NOMO-1 treated with DMSO at 0.1 percent for 48 hours (cell line): ENCODE measurements around the gene PADI2.

Experiments
- DNase-seq: peaks from one replicate; lab custom pipeline; 2025; ENCODE audit not compliant: unreplicated experiment; lab: John Stamatoyannopoulos, UW

Gene PADI2

DNA sequence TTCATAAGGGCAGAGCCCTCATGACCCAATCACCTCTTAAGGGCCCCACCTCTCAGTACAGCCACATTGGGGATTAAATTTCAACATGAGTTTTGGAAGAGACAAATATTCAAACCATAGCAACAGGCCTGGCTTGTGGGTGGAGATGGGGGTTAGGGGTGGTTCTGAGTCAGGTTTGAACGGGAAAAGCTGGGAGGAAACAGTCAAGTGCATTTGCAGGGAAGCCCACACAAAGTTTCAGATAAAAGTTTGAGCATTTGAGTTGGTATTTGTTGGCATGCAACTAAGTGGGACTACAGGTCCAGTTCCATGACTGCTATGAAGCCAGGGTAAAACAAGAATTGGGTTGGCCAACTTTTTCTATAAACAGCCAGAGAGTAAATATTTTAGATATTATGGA, 21.0 kb upstream of the PADI2 start:
- DNase-seq, result no peak

DNA sequence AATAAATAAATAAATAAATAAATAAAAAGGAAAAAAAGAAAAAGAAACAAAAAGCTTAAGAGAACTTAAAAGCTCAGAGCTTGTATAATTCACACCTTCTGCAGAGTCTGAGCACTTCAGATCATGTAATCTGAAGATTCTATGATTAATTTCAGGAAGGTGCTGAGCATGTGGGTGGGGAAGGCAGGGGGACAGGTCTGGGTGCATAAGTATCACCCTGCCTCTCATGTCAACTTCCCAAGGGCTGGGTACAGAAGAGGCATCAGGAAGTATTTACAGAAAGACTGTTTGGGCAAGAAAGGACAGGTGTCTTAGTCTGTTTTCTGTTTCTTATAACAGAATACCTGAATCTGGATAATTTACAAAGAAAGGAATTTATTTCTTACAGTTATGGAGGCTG, 20.4 kb upstream of the PADI2 start:
- no peak for DNase-seq

DNA sequence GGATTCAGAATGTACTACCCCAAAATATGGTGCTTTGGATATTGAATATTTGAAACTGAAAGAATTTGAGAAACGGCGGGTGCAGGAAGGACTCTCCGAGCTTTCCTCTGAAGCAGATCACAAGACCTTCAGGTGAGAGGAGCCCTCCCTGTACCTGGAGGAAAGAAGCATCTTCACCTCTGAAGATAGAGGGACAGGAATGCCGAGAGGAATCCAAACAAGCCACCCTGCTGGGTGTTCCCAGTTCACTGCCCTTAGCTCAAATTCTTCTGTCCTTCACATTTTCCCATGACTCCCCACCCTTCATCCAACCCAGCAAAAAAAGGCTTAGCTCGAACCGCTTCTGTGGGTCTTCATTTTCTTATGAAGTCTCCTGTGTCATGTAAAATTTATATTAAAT, 18.2 kb upstream of the PADI2 start:
- no peak for DNase-seq

DNA sequence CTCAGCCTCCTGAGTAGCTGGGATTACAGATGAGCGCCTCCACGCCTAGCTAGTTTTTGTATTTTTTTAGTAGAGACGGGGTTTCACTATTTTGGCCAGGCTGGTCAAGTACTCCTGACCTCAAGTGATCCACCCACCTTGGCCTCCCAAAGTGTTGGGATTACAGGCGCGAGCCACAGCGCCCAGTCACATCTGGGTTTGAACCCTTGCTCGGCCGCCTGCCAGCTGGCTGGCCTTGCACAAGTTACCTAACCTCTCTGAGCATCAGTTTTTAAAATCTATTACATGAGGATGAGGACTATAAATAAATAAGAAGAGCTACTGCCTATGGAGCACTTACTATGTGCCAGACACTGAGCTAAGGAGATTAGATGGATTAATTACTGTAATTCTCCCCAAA, 17.7 kb upstream of the PADI2 start:
- DNase-seq, result no peak

DNA sequence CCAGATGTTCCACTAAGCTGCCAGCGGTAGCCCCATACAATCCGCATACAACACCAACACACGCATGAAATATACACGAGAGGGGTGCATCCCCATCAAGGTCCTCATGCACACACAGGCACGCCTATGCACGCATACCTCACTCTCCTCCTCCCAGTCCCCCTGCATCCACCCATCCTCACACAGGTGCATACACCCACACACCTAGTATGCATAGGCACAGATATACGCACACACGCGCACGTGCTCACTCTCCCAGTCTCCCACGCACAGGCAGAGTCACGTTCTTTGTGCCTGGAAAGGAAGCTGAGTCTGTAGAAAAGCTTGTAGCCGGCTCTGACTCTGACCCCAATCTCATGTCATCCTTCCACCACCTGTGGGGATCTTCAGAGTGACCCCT, 16.9 kb upstream of the PADI2 start:
- DNase-seq, result no peak

DNA sequence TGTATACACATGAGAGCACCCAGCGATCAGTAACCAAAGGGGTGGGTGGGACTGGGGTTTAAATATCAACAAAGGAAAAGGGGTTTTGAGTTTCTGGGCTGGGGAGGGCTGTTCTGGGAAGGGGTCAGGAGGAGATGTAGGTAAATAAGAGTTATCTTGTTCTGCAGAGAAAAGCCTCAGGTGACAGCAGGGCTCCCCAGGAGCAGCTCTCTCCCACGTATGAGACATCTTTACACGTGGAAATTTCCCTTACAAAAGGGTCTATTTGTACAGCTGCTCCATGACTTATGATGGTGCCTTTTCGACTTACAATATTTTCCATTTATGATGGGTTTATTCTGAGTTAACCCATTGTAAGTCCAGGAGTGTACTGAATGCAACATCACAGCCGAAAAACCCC, 16.3 kb upstream of the PADI2 start:
- DNase-seq, result no peak

DNA sequence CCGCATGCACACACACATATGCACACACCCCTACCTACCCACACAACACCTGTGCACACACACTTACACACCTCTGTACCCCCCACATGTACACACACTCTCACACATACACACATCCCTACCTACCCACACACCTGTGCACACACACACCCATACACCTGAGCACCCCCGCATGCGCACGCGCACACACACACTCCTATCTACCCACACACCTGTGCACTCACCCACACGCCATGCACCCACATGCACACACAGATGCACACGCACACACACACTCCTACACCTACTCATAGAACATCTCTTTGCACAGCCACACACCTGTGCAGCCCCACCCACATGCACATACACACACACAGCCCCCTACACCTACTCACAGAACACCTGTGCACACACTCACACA, 15.5 kb upstream of the PADI2 start:
- no peak for DNase-seq

DNA sequence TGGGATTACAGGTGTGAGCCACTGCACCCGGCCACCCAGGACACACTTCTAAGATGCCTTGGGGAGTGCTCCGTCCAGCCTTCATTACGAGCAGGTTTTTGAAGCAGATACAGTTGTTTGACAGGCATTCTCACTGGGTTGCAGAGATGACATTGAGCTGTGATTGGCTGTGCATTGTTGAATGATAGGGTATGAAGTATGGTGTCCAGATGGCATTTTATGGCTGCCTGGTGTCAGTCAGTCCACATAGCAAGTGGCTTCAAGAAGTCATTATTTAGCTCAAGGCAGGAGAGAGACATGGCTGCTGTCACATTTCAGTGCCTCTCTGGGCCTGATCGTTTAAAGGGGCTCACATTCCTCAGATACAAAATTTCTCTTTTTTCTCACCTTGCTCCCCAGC, 14.8 kb upstream of the PADI2 start:
- DNase-seq, result no peak

DNA sequence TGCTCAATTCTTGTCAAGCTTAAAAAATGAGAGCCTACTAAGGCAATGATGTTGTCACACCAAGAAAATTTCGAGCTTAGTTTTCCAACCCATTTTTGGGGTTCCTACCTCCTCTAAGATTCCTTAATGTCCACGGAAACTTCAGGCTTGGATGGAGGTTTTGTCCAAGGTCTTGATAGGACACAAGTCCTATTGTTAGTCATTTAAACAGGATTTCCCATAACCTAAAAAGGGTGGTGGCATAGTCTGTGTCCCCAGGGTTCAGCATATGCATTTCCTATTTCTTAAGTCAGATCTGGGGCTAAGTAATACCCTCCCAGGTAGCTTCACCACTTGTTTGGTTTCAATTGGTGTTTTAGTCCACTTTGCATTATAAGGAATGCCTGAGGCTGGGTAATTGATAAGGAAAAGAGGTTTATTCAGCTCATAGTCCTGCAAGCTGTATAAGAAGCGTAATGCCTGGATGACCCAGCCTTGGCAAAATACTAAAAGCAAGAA, 10.9 kb upstream of the PADI2 start:
- no peak for DNase-seq

DNA sequence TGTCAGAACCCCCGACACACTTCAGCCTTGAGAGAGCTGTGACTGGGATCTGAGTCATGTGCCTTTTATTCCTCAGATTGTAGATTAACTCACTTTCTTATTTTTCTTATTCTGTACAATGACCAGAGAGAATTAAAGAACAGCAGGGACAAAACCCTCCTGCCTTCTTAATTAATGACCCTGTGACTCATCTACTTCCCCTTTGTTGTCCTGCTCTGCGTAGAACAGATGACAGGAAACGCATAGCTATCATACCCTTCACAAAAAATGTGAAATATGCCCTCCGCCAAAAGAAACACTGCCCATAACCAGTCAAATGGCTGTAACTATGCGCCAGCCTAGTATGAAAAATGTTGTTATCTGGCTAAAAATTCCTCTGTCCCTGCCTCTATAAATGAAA, 9.1 kb upstream of the PADI2 start:
- DNase-seq, result peak; percentile 96

DNA sequence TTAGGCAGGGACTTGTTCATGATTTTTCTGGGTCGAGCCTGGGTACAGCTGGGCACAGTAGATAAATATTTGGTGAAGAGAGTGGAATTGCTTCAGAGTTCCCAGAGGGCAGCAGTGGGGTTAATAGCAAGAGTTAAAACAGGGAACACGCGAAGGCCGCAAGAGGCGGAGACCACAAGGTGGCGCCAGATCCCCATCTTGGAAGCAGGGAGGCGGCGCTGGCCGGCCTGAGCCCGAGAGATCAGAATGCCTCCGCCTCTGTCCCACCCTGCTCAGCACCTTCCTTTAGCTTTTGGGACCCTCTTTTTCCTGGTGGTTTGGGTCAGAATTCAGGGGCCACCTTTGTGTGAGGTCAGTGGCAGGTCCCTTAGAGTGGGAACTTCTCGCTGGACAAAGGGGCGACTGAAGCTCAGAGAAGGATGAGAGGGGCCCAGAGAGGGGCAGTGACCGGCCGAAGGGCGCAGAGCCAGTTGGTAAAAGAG, 6.5 kb upstream of the PADI2 start:
- DNase-seq, result peak; percentile 77

DNA sequence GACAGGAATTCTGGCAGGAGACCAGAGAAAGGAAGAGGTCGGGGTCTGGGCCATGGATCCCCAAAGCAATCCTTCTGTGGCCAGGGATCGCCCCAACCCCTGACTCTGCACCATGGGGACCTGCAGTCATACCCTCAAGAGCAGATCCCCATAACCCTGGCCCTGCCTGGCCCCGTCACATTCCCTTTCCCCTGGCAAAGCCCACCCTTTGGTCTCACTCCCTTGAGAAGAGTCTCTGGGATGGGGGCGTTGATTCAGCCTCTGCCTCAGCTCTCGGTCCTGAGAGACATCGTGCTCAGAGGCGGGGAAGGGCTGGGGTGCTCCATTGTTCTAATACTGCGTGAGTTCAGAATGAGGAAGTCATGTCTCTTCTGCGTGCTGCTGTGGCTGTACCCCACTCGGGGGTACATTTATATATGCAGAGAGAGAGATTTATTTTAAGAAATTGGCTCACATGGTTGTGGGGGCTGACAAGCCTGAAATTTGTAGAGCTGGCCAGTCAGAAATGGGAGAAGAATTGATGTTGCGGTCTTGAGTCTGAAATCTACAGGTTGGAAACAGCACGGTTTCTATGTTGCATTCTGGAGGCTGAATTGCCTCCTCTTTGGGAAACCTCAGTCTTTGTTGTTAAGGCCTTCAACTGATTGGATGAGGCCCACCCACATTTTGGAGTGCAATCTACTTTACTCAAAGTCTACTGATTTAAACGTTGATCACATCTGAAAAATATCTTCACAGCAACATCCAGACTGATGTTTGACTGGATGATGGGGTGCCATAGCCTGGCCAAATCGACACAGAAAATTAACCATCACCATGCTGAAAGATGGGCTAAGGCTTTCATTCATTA, 4.2 kb upstream of the PADI2 start:
- DNase-seq, result no peak

DNA sequence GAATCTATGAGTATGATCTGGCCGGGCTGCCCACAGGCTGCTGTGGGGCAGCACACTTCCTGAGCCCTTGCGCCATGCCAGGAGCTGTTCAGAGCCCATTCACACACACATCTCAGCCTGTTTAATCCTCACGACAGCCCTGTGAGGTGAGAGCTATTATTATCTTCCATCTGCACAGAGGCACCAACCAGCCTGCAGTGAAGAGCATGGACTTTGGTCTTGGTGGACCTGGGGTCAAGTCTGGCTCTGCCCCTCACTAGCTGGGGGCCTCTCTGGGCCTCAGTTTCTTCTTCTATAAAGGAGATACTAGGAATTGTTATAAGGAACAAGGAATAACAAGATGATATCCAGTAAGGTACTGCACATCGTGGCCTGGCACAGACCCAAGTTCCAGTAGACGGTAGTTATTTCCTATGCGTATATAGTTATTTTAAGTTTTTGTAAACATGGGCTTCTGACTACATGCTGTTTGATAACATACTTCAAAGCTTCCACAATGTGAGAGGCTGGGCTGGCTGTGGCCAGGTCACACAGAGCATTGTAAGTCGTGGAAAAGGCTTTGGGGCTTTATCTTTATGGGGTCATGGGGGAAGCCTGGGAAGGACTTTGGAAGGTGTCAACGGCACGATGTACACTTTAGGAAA, 3.4 kb upstream of the PADI2 start:
- DNase-seq, result peak; percentile 36

DNA sequence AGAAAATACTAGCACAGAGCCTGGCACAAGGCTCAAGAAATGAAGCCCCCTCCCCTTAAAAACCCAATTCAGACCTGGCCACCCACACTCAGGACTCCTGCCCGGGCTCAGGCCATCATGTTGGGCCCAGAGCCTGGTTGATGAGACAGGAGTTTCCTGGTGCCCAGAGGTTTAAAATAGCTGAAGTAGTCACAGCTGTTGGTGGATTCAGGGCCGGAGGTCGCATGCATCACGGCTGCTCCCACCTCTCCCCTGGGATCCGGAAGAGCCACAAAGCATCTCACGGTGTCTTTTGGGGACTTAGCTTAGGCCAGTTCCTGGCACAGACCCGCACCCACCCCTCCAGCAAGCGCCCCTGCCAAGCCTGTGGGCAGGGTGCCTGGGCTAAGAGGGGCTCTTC, 2.6 kb upstream of the PADI2 start:
- DNase-seq, result no peak

DNA sequence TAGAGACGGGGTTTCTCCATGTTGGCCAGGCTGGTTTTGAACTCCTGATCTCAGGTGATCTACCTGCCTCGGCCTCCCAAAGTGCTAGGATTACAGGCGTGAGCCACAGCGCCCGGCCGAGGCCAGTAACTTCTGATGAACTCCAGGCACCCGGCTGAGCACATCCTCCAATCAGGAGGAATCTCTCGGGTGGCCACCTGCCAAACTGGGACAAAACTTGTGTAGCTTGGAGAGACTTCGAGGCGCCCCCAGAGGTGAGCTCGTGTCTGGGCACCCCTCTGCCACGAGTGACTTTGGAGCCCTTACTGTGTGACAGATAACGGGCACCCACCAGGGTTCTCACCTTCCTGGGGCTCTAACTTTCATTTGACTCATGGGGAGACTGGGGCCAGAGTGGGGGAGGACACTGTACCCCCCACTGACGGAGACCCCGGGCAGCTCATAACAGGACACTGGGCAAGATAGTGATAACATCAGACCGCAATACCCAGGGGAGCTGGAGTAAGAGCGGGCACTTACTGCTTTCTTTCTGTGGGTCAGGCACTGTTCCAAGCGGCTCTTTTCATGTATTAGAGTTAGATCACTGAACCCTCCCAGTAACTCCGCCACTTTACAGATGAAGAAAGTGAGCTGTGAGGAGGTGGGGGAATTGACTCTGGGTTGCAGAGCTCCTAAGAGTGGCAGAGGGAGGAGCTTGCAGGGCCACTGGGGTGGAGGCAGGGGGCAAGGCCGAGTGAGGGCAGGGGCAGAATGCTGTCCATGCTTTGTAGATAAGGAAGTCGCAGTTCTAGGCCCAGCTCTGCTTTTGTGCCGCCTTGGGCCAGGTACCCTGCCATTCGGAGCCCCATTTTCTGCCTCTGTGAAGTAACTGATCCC, 1.9 kb upstream of the PADI2 start:
- DNase-seq, result no peak

DNA sequence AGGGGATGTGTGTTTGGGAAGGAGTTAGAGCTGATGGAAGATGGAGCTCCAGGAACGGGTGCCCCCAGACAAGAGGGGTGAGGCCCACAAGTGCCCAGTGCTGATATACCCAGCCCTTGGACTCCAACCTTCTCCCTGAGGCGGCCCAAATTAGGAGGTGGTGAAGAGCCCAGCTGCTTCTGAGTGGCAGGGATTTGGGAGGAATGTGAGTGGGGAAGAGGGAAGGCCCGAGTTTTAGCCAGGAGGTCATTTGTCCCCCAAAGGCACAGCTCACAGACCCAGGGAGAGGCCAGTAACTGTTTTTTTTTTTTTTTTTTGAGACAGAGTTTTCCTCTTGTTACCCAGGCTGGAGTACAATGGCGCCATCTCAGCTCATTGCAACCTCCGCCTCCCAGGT, 1.2 kb upstream of the PADI2 start:
- DNase-seq, result no peak

DNA sequence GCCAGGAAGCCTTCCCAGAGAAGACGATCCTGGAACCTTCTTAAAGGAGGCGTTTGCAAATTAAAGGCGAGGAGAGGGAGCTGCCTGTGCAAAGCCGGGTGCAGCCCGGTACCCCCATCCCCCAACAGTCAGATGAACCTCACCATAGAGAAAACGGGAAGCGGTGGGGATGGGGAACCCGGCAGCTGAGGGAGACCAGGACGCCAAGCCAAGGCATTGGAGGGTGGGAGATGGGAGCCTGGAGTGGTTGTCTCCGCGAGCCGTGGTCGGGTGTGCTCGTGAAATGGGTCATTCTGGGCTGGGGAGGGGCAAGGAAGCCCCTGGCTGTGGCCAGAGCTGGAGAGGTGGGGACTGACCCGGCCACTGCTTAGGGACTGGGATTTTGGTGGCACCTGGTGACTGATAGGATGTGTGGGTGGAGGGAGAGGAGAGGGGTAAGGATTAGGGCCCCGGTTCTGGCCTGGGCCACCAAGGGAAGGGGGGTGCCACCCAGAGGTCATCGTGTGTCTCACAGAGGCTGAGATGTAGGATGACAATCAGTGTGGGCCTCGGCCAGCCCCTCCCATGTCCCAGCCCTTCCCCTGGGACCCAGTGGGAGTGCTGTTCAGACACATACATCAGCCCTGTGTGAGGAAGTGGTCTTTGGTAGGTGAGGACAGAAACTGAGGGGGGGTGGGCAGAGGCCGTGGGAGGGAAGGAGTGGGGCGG, 676 bp upstream of the PADI2 start:
- peak; percentile 7 for DNase-seq

DNA sequence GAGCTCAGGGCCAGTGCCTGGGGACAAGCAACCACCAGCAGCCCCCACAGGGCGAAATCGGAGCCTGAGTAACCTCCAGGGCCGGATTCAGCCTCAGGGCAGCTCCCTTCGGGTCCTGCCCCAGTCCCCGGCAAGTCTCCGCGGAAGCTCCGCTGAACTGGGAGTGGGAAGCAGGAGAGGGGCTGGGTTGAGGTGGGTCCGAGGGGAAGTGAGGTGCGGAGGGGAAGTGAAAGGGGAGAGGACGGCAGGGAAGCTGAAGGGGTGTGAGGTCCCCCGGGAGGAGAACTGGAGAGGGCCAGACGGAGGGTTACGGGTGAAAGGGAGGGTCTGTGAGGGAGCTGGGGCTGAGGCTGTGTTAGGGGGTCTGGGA, 560 bp downstream of the PADI2 start:
- peak; percentile 20 for DNase-seq

DNA sequence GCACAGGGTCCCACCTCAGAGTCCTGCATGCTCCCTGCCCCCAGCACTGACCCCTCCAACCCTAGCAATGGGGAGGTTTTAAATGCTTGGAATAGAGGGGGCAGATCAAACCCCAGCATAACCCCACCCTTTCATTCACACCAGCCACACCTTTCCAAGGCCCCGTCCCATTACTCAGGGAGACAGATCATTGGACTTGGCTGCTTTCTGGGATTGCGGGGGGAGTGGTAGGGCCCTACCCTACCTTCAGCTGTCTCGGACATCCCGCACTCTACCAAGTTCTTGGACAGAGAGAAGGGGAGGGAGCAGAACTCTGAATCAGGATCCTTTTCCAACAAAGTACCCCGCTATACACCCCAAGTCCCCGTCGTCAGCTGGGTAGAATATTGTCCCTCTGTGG, 983 bp downstream of the PADI2 start:
- no peak for DNase-seq

DNA sequence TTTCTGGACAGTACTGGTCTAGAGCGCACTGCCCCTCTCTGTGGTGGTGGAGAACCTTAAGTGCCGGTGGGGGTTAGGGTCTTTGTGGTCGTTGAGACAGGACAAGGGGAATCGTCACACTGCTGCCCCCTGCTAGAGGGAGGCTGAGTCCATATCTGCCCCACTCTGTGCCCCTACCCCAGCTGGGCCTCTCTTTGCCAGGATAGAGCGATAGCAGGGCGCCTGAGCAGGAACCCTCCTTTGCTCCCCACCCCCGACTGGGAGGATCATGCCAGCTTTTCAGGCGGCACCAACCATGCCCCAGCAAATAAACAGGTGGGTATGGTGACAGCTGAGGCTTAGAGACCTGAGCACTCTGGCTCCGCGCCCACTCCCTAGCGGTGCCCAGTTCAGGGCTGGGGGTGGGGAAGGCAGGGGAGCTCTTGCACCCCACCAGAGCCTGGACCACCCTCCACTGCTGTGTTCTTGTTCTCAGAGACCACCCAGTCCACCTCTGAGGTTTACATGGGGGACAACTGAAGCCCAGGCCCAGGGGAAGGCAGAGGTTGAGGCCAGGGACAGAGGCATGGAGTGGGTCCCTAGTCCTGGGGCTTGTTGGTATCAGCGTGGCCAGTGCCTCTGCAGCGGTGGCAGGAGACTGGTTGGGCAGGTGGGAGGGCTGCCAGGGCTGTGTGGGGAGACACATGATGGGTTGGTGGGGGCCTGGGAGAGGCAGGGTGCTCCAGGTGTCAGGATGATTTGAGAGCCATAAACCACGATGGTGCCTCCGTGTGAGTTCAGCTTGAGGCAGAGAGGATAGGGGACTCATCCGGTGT, 1.6 kb downstream of the PADI2 start:
- no peak for DNase-seq
